Endothelial cell of umbilical vein (primary cell): ENCODE data around the gene ZNF474. TPM values are rescaled to one million over a fixed set of nuclear protein-coding genes. Genes with fewer than 3 reads are reported as not detected.

Experiments used
- BruUV-seq: library from RNA; stranded (reverse); fragments of 400-500 nt; replicated peaks from 2 replicates; lab custom pipeline; 2021; lab: Mats Ljungman, UMichigan
- CTCF ChIA-PET: fragments of 300-600, 350-600 bp; sonication (Branson Sonifier 250); formaldehyde crosslinking; loops from one replicate; lab custom pipeline; 2021; ENCODE audit warnings: antibody characterized with exemption, inconsistent platforms; lab: Charles Lee
- POLR2A ChIA-PET: fragments of 300-600, 350-600 bp; sonication (Branson Sonifier 250); formaldehyde crosslinking; loops from one replicate; lab custom pipeline; 2021; ENCODE audit warnings: antibody characterized with exemption, inconsistent platforms; lab: Charles Lee
- DNase-seq: peaks from one replicate; pipeline ENCODE4 v3.0.0-alpha.2; 2011; ENCODE audit warnings: low read depth, low spot score
- FAIRE-seq: peaks from 2 replicates; lab custom pipeline; 2011; peaks lifted over from hg19 to GRCh38; lab: Jason Lieb, UNC
- H2AFZ ChIP-seq: 2 replicates; pipeline ENCODE4 v1.6.0; 2012; ENCODE audit warnings: low read depth, low read length, control low read depth, inconsistent platforms
- H3K27ac ChIP-seq: 2 replicates; pipeline ENCODE4 v1.5.1; 2011; ENCODE audit warnings: low read depth, mild to moderate bottlenecking, control low read depth, low read length, moderate library complexity; ENCODE audit not compliant: insufficient read depth
- H3K27me3 ChIP-seq, 2 experiments: 2 replicates each; pipeline versions ENCODE4 v1.6.0 to v1.6.1; 2011; ENCODE audit warnings: low read length in 2 of 2, mixed read lengths in 1 of 2; ENCODE audit not compliant: control insufficient read depth in 2 of 2, insufficient read depth in 2 of 2
- H3K36me3 ChIP-seq, 2 experiments: 2 replicates in 1 of 2; 3 replicates in 1 of 2; pipeline ENCODE4 v1.5.1; 2011; ENCODE audit warnings: low read length in 2 of 2, mild to moderate bottlenecking in 1 of 2, moderate library complexity in 1 of 2; ENCODE audit not compliant: control insufficient read depth in 2 of 2, insufficient read depth in 2 of 2; ENCODE audit errors: extremely low read depth in 1 of 2
- H3K4me1 ChIP-seq: 3 replicates; pipeline ENCODE4 v1.5.1; 2011; ENCODE audit warnings: mild to moderate bottlenecking, low read length; ENCODE audit not compliant: control insufficient read depth, insufficient read depth; ENCODE audit errors: extremely low read depth
- H3K4me2 ChIP-seq: 2 replicates; pipeline ENCODE4 v1.6.1; 2011; ENCODE audit warnings: low read length, control low read depth, mixed read lengths; ENCODE audit not compliant: insufficient read depth
- H3K4me3 ChIP-seq, 3 experiments: fragments of 200-600 bp in 1 of 3; sonication (generic), shearing (Covaris generic) in 1 of 3; replicated peaks in 1 of 3; 2 replicates each; pipeline ENCODE4 v1.5.1; 2011 to 2016; ENCODE audit warnings: control low read depth in 3 of 3, low read length in 3 of 3, mild to moderate bottlenecking in 2 of 3, inconsistent platforms in 1 of 3, low read depth in 1 of 3, moderate library complexity in 1 of 3; ENCODE audit not compliant: insufficient read depth in 1 of 3
- H3K79me2 ChIP-seq: 2 replicates; pipeline ENCODE4 v1.6.0; 2012; ENCODE audit warnings: low read length, inconsistent platforms; ENCODE audit not compliant: control insufficient read depth, insufficient read depth
- H3K9ac ChIP-seq: replicated peaks from 2 replicates; pipeline ENCODE3; 2011; ENCODE audit warnings: low read length, control low read depth; ENCODE audit not compliant: insufficient read depth; ENCODE audit errors: extremely low read depth
- H3K9me1 ChIP-seq: replicated peaks from 3 replicates; pipeline ENCODE4 v1.6.0; 2011; ENCODE audit warnings: mild to moderate bottlenecking, low read length; ENCODE audit not compliant: control insufficient read depth, insufficient read depth; ENCODE audit errors: extremely low read depth
- H3K9me3 ChIP-seq: replicated peaks from 2 replicates; pipeline ENCODE4 v1.5.1; 2012; ENCODE audit warnings: low read length, inconsistent platforms; ENCODE audit not compliant: control insufficient read depth, insufficient read depth
- H4K20me1 ChIP-seq: replicated peaks from 2 replicates; pipeline ENCODE3; 2011; ENCODE audit warnings: mild to moderate bottlenecking, low read length; ENCODE audit not compliant: control insufficient read depth, insufficient read depth; ENCODE audit errors: extremely low read depth
- EZH2 ChIP-seq: IDR thresholded peaks from 2 replicates; pipeline ENCODE4 v1.6.1; 2012; ENCODE audit warnings: borderline replicate concordance, low read depth, mild to moderate bottlenecking, moderate library complexity, low read length, inconsistent platforms; ENCODE audit not compliant: severe bottlenecking
- FOS ChIP-seq: IDR thresholded peaks from 2 replicates; pipeline ENCODE4 v1.6.1; 2011; ENCODE audit warnings: mild to moderate bottlenecking, low read length, moderate library complexity, borderline replicate concordance; ENCODE audit not compliant: insufficient read depth
- GATA2 ChIP-seq: IDR thresholded peaks from 2 replicates; pipeline ENCODE4 v1.7.0; 2011; ENCODE audit warnings: low read depth, mild to moderate bottlenecking, moderate library complexity, mixed read lengths, low read length; ENCODE audit not compliant: insufficient read length, insufficient read depth
- JUN ChIP-seq: IDR thresholded peaks from 2 replicates; pipeline ENCODE4 v1.6.1; 2011; ENCODE audit warnings: borderline replicate concordance, low read depth; ENCODE audit not compliant: insufficient read length, insufficient read depth
- MYC ChIP-seq: IDR thresholded peaks from one replicate; pipeline ENCODE4 v1.6.1; 2011; ENCODE audit warnings: mild to moderate bottlenecking, low read depth, low read length
- POLR2A ChIP-seq: IDR thresholded peaks from 2 replicates; pipeline ENCODE4 v1.6.1; 2012; ENCODE audit warnings: low read depth, mild to moderate bottlenecking, control low read depth, low read length
- POLR2AphosphoS5 ChIP-seq: IDR thresholded peaks from 2 replicates; pipeline ENCODE4 v1.6.1; 2012; ENCODE audit warnings: low read depth, mild to moderate bottlenecking, control low read depth, low read length, moderate library complexity; ENCODE audit not compliant: insufficient read depth
- dilution Hi-C: fragments of 300-500 bp; cut with MboI; formaldehyde crosslinking; loops from one replicate; pipeline ENCODE4 v1.15.0; 2019; ENCODE audit warnings: low sequenced_read_pairs; ENCODE audit not compliant: extremely low pct_ligation_motif_present
- intact Hi-C: fragments of 100-400 bp; cut with micrococcal nuclease; formaldehyde crosslinking; loops from one replicate; pipeline ENCODE4 v1.10.0; 2022
- polyA plus RNA-seq, 4 experiments: library from polyadenylated mRNA; depleted of rRNA in 3 of 4; stranded (reverse) in 3 of 4; unstranded in 1 of 4; fragments of >200 nt; gene quantifications; 2 replicates each; pipeline versions ENCODE4 v1.2.1 to v1.2.3, GENCODE V29; 2011 to 2012; ENCODE audit warnings: missing spikeins in 1 of 4
- total RNA-seq: library from RNA; stranded (reverse); gene quantifications from 2 replicates; pipeline ENCODE4 v1.2.3, GENCODE V29; 2021
- TF ChIP-seq, protein P1 (sequence below), 2 donors: IDR thresholded peaks; 1 replicate in 1 of 2; 2 replicates in 1 of 2; pipeline ENCODE4 v1.5.1; 2011; ENCODE audit warnings: low read length in 2 of 2, mild to moderate bottlenecking in 2 of 2, moderate library complexity in 2 of 2, control low read depth in 1 of 2, inconsistent platforms in 1 of 2, low read depth in 1 of 2; ENCODE audit not compliant: insufficient read depth in 1 of 2; ENCODE audit errors: extremely low read depth in 1 of 2
- TF ChIP-seq, protein P2 (sequence below): IDR thresholded peaks from 2 replicates; pipeline ENCODE4 v1.6.1; 2011; ENCODE audit not compliant: insufficient read depth, insufficient read length

Gene ZNF474
- total and polyA plus RNA-seq, 2 donors (not counting 3 experiments of a cell fraction or from before 2014, with no cell fraction given): 0.03 TPM; not detected in 1

DNA sequence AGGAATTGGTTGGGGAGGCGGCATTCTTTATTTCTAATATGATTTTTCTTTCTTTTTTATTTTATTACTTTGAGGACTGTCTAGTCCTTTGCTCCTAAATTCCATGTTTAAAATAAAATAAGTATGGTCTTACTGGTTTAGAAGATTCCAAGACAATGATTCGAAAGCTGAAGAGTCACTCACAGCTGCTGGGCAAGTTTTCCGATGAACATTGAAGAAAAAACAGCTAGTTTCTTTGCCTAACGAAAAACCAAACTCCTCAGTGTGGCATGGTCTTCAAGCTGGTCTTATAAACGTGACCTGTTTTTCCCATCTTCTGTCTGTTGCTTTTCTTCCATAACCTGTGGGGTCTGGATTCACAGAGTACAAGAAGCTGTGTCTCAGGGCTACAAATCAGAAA lies 25.1 kb downstream of the ZNF474 start:
- TF ChIP-seq EZH2 (no peak), FOS (no peak), POLR2A (no peak), MYC (no peak), POLR2AphosphoS5 (no peak), GATA2 (no peak), JUN (no peak)
- TF ChIP-seq, protein P1, sequence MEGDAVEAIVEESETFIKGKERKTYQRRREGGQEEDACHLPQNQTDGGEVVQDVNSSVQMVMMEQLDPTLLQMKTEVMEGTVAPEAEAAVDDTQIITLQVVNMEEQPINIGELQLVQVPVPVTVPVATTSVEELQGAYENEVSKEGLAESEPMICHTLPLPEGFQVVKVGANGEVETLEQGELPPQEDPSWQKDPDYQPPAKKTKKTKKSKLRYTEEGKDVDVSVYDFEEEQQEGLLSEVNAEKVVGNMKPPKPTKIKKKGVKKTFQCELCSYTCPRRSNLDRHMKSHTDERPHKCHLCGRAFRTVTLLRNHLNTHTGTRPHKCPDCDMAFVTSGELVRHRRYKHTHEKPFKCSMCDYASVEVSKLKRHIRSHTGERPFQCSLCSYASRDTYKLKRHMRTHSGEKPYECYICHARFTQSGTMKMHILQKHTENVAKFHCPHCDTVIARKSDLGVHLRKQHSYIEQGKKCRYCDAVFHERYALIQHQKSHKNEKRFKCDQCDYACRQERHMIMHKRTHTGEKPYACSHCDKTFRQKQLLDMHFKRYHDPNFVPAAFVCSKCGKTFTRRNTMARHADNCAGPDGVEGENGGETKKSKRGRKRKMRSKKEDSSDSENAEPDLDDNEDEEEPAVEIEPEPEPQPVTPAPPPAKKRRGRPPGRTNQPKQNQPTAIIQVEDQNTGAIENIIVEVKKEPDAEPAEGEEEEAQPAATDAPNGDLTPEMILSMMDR (IDR thresholded peaks at IDR 0.05; ENCODE audit: extremely low read depth in 1 of 2, insufficient read depth in 1 of 2, low read depth in 1 of 2, low read length in 2 of 2): no peak
- TF ChIP-seq, protein P2, sequence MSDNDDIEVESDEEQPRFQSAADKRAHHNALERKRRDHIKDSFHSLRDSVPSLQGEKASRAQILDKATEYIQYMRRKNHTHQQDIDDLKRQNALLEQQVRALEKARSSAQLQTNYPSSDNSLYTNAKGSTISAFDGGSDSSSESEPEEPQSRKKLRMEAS: no peak
- Histone ChIP-seq H3K9ac (no peak overlapping the region), H3K79me2 (no peaks in the 10 kb centered on the region), H3K27ac (no peak overlapping the region), H3K27me3 (no peaks in the 10 kb centered on the region), H3K9me1 (no peaks in the 10 kb centered on the region), H3K4me1 (peaks cover 8% of the 10 kb centered on the region), H3K4me3 (no peak overlapping the region), H4K20me1 (no peaks in the 10 kb centered on the region), H3K36me3 (no peaks in the 10 kb centered on the region), H3K9me3 (no peaks in the 10 kb centered on the region), H2AFZ (peak overlapping the region; percentile 56), H3K4me2 (no peak overlapping the region)
- POLR2A ChIA-PET: no interaction called here
- CTCF ChIA-PET: interaction anchor here (0.9 to 3.4 kb wide), 10 partner anchors 18 to 204 kb away, joined by 3 to 55 read pairs (median 6); no protein-coding TSS in a partner anchor
- DNase-seq: no peak
- intact Hi-C loops (no loop called here), dilution Hi-C loops (no loop called here)
- FAIRE-seq: no peak
- no TSS peak for BruUV-seq
